Measurements from ENCODE around the gene ALPP.
"Not testable (repeated sequence)": the region's sequence is repeated elsewhere in the genome, so short reads cannot be mapped to it uniquely, and the experiment has no call there.

ALPP gene

DNA sequence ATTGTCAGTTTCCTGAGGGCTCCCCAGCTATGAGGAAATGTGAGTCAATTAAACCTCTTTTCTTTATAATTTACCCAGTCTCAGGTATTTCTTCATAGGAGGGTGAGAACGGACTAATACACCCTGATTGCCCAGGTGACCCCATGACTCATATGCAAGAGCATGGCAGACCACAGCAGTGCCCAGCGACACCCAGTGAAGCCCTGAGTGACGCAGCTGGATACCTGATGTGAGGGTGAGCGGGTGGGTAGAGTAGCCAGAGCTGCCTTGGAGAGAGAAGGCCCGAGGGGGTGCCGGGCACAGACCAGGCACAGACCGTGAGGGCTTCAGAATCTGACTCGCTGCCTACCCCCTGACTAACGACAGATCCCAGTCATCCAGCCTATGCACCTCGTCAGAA is 43.5 kb downstream of the ALPP start:
- DNase-seq (ENCODE audit: low spot score) = no peak

DNA sequence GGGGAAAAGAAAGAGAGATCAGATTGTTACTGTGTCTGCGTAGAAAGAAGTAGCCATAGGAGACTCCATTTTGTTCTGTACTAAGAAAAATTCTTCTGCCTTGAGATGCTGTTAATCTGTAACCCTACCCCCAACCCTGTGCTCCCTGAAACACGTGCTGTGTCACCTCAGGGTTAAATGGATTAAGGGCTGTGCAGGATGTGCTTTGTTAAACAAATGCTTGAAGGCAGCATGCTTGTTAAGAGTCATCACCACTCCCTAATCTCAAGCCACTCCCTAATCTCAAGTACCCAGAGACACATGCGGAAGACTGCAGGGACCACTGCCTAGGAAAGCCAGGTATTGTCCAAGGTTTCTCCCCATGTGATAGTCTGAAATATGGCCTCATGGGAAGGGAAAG is 44.4 kb downstream of the ALPP start:
- not testable (repeated sequence) for DNase-seq (ENCODE audit: low spot score)

DNA sequence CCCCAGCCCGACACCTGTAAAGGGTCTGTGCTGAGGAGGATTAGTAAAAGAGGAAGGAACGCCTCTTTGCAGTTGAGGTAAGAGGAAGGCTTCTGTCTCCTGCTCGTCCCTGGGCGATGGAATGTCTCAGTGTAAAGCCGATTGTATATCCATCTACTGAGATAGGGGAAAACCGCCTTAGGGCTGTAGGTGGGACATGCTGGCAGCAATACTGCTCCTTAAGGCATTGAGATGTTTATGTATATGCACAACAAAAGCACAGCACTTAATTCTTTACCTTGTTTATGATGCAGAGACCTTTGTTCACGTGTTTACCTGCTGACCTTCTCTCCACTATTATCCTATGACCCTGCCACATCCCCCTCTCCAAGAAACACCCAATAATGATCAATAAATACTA is 44.9 kb downstream of the ALPP start:
- not testable (repeated sequence) for DNase-seq (ENCODE audit: low spot score)

DNA sequence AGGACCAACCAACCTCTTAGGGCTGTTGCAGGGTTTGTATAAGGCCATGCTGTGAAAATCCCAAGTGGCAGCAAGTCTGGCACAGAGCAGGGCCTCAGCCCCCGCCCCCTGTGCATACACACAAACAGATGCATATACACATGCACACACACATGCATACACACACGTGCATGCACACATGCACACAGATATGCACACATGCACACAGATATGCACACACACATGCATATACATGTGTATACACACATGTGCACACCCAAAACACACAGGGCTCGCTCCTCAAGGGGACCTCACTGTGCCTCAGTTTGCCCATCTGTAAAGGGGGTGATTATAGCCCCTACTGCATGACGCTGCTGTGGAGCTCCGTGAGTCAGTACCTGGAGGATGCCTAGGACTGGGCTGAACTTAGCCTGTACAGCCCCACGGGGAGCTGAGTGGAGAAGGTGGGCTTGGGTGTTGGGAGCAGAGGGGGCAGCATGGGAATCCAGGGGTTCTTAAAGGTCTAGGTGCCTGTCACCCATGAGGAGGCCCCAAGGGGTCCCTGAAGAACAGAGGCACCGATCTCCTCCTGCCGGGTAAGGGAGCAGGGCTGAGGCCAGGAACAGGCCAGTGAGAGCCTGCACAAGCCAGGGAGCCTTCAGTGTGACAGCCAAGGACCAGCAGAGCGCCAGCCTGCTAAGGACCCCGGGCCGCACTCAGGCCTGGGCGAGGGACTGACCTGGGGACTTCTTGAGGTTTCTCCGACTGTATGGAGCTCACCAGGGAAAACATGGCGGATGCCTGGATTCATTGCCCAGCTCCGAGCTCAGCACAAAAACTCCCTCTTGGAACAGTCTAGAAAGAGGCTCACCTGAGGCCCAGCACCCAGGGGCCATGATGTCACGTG is 53.4 kb downstream of the ALPP start:
- no peak for DNase-seq (ENCODE audit: low spot score)

Data from AG08395 (cell line).